NCI-H2029 (cell line): ENCODE results near the gene ZNF385C.

ENCODE experiments used
- DNase-seq: peaks from one replicate; lab custom pipeline; 2025; lab: John Stamatoyannopoulos, UW

ZNF385C gene

DNA sequence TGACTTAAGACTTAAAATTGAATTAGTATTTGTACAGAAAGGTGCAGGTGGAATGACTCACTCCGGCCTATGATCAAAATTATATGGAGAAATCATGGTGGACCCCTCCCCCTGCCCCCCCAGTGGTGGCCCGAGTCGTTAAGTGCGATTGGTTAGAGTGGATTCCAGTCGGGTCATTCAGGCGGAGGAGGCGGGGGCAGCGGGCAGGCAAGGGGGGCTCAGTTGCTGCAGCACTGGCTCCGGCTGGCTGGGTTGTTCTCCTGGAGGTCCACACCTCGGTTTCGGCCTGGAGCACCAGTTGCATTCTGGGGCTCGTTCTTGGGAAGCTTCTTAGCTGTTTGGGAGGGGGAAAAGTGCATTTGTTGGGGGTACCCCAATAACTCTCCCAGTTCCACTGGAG lies 27.3 kb upstream of the ZNF385C start:
- no peak for DNase-seq

DNA sequence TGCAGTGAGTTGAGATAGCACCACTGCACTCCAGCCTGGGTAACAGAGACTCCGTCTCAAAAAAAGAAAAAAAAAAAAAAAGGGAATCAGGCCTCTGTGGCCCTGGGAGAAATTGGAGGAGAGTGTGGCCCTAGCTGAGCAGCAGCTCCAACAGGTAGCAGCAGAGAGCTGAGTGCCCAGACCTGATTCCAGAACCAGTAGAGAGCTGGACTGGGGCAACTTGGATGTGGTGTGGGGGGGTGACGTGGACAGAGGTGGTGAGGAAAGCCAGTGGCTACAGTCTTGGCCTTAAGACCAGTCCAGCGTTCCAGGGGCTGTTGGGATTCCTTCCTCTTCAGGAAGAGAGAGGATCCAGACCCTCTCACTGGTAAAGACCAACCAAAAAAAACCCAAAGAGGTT lies 26.0 kb upstream of the ZNF385C start:
- no peak for DNase-seq

DNA sequence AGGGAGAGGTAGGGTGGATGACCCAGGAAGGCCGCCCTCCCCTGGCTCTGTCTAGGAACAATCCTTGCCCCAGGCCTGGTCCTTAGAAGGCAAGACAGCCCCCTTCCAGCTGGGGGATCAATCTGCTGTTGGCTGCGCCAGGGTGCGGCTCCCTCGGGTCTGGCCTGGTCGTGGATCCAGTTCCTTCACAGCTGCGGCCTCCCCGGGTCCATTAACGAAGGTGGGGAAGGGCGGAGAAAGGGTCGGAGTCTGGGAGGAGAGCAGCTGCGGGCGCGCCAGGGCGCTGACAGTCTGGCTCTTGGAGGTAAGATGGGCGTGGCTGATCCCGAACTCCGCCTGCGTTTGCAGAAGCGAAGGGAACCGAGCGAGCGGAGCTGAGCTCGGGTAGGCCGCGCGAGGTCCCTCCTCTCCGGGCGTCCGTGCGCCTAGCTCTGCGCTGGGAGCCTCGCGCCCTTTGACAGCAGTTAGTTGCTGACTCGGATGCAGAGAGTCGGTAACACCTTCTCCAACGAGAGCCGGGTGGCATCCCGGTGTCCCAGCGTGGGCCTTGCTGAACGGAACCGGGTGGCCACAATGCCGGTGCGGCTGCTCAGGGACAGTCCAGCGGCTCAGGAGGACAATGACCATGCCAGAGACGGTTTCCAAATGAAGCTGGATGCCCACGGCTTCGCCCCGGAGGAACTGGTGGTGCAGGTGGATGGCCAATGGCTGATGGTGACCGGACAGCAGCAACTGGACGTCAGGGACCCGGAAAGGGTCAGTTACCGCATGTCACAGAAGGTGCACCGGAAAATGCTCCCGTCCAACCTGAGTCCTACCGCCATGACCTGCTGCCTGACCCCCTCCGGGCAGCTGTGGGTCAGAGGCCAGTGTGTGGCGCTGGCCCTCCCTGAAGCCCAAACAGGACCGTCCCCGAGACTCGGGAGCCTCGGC lies 24.4 kb upstream of the ZNF385C start, which contains the start of gene HSPB9:
TSS of gene HSPB9 (plus strand) at position 434 of the 933 bp plus-strand sequence. CDS start at position 481, 47 bp downstream.
- DNase-seq = peak; percentile 63

DNA sequence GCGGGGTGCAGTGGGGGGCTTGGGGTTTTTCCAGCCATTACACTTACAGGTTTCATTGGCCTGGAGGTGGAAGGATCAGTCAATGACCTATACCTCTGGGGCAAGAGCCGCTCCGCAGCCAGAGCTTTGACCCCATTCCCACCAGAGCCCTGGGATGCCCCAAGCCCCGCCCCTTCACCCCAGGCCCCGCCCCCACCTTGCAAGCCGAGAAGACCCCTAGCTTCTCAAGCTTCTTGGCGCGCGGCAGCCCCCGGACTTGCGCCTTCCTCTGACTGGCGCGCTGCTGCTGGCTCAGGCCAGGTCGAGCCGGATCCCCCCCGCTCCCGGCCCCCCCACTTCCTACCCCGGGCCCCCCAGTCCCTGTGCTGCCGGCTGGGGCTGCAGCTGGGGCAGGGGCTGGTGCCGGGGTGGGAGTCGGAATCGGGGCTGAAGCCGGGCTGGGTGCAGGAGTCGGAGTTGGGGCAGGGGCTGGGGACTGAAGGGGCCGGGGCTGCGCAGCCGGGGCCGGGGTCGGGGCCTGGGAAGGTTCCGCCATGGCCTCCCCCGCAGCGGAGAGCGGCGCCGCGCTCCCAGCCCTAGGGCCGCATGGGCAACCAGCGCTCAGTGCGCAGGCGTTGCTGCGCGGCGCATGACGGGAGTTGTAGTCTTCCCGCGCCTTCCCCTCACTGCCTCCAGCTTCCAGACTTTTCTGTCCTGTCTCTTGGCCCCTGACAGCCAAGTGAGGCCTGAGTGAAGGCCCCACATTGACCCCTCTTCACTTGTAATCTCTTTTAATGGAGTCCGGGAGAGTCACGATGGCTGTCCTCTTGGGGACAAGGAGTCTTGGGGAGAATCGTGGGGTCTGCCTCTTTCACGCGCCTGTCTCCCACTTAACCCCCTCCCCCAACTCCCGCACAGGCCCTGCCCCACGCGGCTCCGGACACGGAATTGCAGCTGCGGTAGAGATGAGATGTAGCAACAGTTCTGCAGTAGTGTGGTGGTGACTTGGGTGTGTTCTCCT lies 22.8 kb upstream of the ZNF385C start, which contains the start of gene KAT2A:
TSS of gene KAT2A (minus strand) at position 598 of the 1,000 bp plus-strand sequence. CDS start at position 535, 63 bp downstream.
- DNase-seq = peak; percentile 70

DNA sequence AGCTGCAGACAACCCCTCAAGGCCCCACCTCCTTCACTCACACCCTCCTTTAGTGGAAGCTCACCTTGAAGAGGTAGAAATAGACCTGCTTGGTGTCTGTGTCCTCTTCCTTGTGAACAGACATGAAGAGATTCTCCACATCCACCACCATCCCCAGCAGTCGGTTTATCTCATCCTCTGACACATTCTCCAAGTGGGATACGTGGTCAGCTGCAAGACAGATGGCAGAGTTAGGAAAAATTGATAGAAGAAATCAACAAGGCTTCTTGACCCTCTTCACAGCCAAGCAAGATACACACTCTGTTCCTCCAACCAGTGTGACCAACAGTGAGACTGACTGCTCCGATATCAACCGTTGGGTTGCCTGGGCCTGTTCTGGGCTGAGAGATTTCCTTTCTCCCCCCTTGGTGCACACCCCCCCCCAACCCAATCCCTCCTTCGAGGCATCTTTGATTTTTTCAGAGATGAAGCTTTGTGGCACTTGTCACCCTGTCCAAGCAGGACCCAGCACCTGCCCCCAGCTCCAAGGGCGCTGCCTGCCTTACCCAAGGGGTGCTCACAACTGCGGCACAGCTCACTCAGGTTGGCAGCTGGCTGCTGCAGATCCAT lies 22.0 kb upstream of the ZNF385C start:
- no peak for DNase-seq

DNA sequence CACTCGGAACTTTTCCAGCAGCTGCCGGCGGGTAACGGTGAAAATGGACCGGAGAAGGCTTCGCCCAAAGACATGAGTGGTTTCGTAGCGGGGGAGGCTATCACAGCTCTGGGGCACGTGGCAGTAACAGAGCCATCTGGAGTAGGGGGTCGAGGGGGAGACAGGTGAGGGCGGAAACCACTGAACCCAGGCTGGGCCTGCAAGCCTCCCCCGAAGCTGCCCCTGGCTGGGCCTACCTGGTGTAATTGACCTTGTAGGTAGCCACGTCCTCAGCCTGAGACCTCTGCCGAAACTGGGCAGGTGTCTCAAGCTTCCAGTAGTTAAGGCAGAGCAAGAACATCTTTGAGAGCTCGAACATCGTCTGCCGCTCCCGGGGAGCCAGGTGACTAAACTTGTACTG lies 21.0 kb upstream of the ZNF385C start:
- no peak for DNase-seq

DNA sequence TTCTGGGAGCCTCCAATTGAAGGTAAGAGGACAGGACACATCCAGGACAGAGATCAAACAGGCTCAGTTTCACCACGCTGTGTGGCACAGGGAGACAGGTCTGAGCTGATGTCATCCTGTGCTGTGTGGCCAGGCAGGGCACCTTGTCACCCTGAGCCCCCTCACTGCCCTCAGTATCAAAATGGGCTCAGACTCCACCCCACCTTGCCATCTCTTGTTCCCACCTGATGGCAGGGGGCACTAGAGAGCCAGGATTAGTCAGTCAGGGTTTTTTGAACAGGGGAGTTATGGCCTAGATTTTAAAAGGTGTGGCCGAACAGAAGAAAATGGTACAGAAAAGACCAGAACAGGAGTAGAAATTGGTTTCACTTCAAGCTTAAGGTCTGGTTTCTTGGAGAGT lies 20.3 kb upstream of the ZNF385C start:
- no peak for DNase-seq

DNA sequence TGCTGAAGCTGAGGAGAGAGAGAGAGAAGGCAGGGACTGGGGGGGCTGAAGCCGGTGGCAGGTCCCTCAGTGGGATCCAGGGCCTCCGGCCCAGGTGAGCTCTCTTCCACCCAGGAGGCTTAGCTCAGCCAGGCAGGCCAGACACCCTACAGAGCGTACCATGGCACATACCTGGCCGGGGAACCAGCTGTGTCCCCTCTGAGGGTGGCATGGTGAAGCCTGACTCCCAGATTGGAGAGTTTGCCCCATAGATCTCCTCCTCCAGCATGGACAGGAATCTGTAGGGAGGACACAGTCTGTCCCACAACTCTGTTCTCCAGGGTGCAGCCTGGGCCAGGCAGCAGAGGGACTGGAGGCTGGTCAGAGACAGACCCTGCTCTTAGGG lies 19.8 kb upstream of the ZNF385C start:
- DNase-seq = no peak

DNA sequence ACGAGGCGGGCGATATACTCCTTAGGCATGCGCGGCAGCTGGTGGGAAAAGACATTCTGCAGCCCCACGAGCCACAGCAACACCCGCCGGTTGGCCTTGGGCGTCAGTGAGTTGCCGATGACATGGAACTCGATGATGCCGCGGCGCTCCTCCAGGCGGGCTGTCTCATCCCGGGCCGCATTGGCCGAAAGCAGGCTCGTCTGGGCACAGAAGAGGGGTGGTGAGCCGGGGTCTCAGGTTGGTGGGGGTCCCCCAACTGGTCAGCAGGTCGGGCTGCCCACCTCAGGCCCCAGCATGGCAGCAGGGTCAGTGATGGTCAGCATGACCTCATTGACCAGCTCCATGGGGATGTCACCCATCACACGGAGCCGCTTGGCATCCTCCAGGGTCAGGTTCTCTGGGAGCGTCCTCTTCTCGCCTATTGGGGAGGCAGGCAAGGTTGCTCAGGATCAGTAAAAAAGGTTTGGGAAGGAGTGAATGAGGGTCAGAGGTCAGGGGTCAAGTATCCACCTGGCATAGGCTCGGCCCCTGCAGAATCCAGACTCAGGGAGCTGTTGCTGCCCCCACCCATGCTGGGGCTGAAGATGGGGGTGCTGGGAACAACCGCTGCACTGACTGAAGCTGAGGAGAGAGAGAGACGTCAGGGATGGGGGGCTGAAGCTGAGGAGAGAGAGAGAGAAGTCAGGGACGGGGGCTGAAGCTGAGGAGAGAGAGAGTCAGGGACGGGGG lies 19.3 kb upstream of the ZNF385C start:
- DNase-seq = no peak

DNA sequence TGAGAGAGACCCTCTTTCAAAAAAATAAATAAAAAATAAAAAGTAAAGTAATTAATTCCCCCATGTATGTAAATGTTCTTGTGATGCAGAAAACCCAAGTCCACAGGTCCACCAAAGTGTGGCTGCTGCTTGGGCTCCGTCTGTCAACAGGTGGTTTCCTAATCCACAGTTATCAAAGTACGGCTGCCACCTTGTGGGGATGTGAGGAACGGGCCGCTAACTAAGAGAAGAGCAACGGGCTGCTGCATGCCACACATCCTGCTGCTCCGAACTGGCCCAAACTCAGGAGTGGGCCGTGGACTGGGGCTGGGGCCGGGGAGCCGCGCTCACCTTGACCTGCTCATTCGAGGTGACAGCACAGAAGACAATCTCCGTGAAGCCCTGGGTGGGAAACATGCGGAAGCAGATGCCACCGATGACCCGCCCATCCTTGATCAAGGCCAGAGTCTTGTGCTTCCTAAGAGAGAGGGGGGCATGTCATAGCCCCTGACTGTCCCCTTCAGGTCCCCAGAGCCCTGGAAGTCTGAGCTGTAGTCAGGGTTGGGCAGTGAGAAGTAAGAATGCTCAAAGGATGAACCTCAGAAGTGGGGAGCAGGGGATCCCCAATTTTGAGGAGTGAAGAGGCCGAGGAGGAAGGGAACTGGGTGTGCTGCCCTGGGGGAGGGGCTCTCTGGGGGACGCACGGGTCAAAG lies 18.6 kb upstream of the ZNF385C start:
- DNase-seq = peak; percentile 71

DNA sequence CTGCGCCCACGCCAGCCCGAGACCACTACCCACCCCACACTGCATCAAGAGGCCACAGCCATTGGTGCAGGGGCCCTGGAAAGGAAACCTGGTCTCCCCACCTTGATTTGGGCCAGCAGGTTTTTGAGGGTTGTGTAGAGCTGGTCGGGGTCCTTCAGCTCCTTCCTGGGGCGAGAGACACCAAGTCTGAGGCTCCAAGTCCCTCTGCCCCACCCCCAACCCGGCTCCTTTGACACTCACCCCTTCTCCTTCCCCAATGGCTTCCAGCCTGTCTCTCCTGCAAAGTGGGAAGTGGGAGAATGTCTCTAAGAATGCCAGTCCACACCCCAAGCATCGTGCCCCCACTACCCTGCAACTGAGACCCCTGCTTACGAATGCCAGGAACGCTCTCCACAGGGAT lies 15.8 kb upstream of the ZNF385C start:
- no peak for DNase-seq

DNA sequence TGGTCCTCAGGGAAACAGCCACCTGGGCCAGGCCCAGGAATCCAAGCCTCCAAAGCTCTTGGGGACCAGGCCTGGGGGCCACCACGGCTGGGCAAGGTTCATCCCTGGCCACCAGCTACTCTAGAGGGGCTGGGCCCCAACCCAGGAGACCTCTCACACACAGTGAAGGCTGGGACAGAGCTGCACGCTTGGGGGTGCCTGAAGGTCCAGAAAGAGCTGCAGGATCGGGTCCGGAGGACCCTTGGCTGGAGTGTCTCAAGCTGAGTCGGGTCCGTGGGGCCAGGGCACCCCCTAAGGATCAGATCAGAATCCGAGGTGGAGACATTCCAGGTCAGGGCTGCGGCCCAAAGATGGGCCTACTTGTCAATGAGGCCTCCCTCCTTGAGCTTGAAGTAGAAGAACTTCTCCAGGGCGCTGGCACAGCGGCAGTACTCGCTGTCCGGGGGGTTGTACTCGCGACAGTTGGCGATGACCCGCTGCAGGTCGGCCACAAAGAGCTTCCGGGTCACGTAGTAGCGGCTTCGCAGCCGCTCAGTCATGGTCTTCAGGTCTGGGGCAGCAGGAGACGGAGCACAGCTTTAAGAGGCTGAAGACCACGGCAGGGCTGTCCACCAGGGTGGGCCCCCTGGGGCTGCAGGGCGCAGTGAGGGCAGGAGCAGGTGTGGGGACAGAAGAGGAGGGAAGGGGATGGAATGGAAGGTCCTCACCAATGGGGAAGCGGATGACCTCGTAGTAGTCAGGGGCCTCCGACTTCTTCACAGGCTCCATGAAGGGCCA lies 15.2 kb upstream of the ZNF385C start:
- DNase-seq = no peak

DNA sequence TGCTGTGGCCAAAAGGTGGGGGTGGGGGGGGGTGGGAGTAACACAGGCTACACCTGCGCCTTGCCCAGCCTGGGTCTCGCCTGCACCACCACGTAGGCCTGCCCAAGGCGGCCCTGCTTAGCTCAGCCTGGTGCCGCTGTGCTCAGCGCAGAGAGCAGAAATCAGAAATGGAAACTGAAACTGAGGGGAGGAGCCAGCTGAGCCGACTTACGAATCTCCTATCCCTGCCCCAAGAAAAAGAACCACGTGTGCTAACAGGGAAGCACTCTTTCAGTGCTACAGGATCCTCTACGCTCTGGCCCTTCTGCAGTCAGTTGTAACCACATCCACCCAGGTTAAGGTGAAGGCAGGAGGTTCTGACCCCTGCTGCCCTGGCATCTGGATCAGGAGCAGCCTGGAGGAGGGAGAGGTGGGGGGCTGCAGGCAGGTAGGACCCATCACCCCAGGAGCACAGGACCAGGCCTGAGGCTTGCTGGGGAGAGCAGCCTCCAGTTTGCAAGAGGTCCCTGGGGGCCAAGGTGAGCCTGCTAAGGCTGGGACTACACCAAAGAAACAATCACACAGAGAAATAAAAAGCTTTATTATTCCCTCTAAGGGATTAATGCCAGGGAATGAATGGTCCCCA lies 14.4 kb upstream of the ZNF385C start, which contains the start of gene DHX58:
TSS of gene DHX58 (minus strand) at position 163 of the 625 bp plus-strand sequence. CDS start 822 bp downstream, outside the sequence.
- peak; percentile 84 for DNase-seq

DNA sequence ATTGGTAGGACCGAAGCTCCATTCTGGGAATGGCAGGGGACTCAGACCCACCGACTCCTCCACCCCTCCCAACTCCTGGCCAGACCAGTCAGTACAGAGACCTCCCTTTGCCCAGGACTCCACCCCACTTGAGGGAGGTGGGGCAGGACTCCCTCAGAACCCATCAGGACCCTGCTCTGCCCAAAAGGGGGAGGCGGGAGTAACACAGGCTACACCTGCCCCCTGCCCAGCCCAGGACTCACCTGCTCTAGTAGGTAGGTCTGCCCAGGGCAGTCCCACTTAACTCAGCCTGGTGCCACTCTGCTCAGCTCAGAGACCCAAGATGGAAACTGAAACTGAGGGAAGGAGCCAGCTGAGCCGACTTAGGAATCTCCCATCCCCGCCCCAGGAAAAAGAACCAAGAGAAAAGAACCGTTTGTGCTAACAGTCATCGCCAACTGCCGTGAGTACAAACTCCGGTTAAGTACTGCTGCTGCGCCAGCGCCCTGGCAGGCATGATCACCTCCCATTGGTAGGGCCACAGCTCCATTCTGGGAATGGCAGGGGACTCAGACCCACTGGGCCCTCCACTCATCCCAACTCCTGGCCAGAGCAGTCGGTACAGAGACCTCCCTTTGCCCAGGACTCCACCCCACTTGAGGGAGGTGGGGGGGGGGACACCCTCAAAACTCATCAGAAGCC lies 13.7 kb upstream of the ZNF385C start:
- no peak for DNase-seq

DNA sequence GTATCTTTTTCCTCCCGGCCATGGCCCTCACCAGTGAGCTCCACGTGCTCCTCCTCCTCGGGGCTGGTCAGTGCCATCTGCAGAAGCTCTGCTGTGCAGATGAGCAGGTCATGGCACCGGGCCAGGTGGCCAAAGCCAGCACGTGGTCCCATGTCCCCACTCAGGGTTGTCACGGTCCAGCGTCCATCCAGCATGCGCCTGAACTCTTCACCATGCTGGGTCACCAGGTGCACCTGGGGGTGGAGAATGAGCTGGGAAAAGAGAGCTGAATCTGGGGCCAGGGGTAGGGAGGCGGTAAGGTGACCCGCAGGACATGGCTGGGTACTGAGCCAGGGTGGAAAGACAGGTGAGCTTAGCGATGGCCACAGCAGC lies 13.0 kb upstream of the ZNF385C start:
- DNase-seq = no peak

DNA sequence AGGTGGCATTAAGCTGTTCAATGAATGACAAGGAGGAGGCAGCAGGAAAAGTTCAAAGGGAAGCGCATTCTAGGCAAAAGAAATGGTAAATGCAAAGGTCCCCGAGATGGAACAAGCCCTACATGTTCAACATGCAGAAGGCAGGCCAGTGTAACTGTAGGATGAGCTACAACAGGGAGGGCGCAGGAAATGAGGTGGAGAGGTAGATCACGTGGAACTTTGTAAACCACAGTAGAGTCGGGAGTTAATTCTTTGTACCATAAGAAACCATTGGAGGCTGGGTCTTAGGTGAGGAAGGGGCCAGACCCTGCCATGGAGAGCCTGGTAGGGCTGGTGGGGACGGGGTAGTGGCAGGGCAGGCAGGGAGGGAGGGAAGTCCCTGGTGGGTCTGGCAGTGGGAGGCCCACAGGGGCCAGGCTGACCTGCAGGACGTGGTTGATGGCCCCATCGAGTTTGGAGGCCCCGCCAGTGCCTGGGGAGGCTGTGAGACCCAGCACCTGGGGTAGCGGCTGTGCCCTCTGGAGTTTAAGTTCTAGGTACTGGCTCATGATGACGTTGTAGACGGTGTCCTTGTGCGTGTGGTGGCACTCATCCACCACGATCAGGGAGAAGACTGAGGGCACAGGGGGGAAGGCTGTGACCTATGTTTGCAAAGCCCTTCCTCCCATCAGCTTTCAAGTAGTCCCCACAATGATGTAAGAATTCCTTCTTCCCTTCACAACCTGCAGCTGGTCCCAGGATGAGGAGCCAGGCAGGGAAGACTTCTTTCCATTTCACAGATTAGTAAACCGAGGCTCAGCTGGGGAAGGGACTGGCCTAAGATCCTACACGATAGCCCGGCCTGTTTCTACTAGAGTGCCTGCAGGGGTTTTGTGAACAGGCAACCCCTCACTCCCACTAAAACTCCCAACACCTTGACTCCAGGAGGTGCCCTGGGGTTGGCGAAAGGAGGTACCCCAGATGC lies 12.3 kb upstream of the ZNF385C start:
- no peak for DNase-seq

DNA sequence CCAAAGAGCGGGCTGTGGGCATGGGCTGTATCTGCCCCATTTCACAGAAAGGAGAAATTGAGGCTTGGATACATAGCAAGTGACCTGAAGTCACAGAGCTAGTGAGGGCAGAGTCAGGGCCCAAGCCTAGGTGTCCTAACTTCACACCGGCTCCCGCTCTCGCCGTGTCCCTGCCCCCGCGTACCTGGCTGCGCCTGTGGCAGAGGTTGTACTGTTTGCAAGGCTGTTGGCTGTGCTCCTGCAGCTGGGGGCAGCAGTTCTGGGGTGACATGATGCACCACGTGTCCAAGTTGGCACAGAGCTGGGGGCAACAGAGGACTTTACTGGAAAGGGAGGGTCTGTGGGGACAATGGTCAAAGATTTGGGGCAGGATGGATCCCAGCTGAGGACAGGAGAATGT lies 10.8 kb upstream of the ZNF385C start:
- DNase-seq = no peak
